Panc1 (cell line): Measurements from ENCODE around the gene SUMF1. TPM values are rescaled to one million over a fixed set of nuclear protein-coding genes. Genes with fewer than 3 reads are reported as not detected.
A peak's percentile ranks its signal among the peaks of the same experiment; 100 is the strongest.

Source experiments
- ATAC-seq: fragments of 200-7000 bp; cut with Tn5 transposase; 2 replicates; pipeline ENCODE4 v1.9.1; 2020; ENCODE audit warnings: mild to moderate bottlenecking, moderate library complexity
- BruUV-seq: library from RNA; stranded (reverse); fragments of 400-500 nt; replicated peaks from 2 replicates; lab custom pipeline; 2021; lab: Mats Ljungman, UMichigan
- CTCF ChIA-PET: fragments of 300-600 bp; sonication (Branson Sonifier 250); formaldehyde crosslinking; loops from one replicate; lab custom pipeline; 2022; ENCODE audit warnings: antibody characterized with exemption; lab: Charles Lee
- POLR2A ChIA-PET: fragments of 300-600 bp; sonication (Branson Sonifier 250); formaldehyde crosslinking; loops from one replicate; lab custom pipeline; 2022; ENCODE audit warnings: antibody characterized with exemption; lab: Charles Lee
- DNase-seq: peaks from one replicate; pipeline ENCODE4 v3.0.0-alpha.2; 2010; ENCODE audit warnings: low read depth, low spot score
- H3K27ac ChIP-seq: 2 replicates; pipeline ENCODE4 v1.5.1; 2011; ENCODE audit warnings: mild to moderate bottlenecking, low read length, inconsistent platforms
- H3K27me3 ChIP-seq: fragments of 200-500 bp; sonication (Bioruptor generic); 2 replicates; pipeline ENCODE4 v1.6.0; 2014; ENCODE audit warnings: low read length, inconsistent platforms; ENCODE audit not compliant: control insufficient read depth, insufficient read depth
- H3K36me3 ChIP-seq: fragments of 200-500 bp; sonication (Bioruptor generic); 2 replicates; pipeline ENCODE4 v1.5.1; 2014; ENCODE audit warnings: inconsistent platforms, mild to moderate bottlenecking, low read length, moderate library complexity; ENCODE audit not compliant: control insufficient read depth, insufficient read depth
- H3K4me1 ChIP-seq: 2 replicates; pipeline ENCODE4 v1.5.1; 2011; ENCODE audit warnings: inconsistent platforms, mild to moderate bottlenecking, low read length, moderate library complexity; ENCODE audit not compliant: control insufficient read depth, insufficient read depth
- H3K4me3 ChIP-seq, 2 experiments: 2 replicates each; pipeline ENCODE4 v1.5.1; 2011 to 2012; ENCODE audit warnings: low read depth in 2 of 2, low read length in 2 of 2, mild to moderate bottlenecking in 2 of 2, inconsistent platforms in 1 of 2, moderate library complexity in 1 of 2
- H3K9me3 ChIP-seq: fragments of 200-500 bp; sonication (Bioruptor generic); 2 replicates; pipeline ENCODE4 v1.5.1; 2014; ENCODE audit warnings: low read depth, mild to moderate bottlenecking, inconsistent platforms, low read length, moderate library complexity; ENCODE audit not compliant: control insufficient read depth, insufficient read depth
- POLR2AphosphoS5 ChIP-seq: IDR thresholded peaks from 2 replicates; pipeline ENCODE4 v1.6.1; 2012; ENCODE audit warnings: mild to moderate bottlenecking, low read depth, low read length, moderate library complexity
- SIN3A ChIP-seq: IDR thresholded peaks from 2 replicates; pipeline ENCODE4 v1.6.1; 2012; ENCODE audit warnings: low read depth, mild to moderate bottlenecking, low read length, moderate library complexity, borderline replicate concordance; ENCODE audit not compliant: insufficient read depth
- TCF7L2 ChIP-seq: IDR thresholded peaks from 2 replicates; pipeline ENCODE4 v1.6.1; 2011; ENCODE audit warnings: mild to moderate bottlenecking, low read depth, low read length, inconsistent platforms
- in situ Hi-C: cut with HindIII; loops from 2 replicates; pipeline ENCODE4 v1.10.0; 2016; ENCODE audit warnings: low sequenced_read_pairs, low pct_unique_long_range_greater_than_20kb
- intact Hi-C: fragments of 100-400 bp; cut with micrococcal nuclease; formaldehyde crosslinking; loops from one replicate; pipeline ENCODE4 v1.10.0; 2022; ENCODE audit not compliant: unreplicated experiment
- total RNA-seq: library from RNA; stranded (reverse); gene quantifications from one replicate; pipeline ENCODE4 v1.2.1, GENCODE V29; 2021; ENCODE audit not compliant: unreplicated experiment
- TF ChIP-seq, protein P1 (sequence below): fragments of 450-650 bp; IDR thresholded peaks from 2 replicates; pipeline ENCODE4 v1.5.1; 2017; ENCODE audit warnings: mild to moderate bottlenecking
- TF ChIP-seq, protein P2 (sequence below), 2 experiments: IDR thresholded peaks; 2 replicates each; pipeline ENCODE4 v1.6.1; 2011 to 2012; ENCODE audit warnings: low read depth in 2 of 2, control low read depth in 1 of 2, low read length in 1 of 2, mild to moderate bottlenecking in 1 of 2, moderate library complexity in 1 of 2; ENCODE audit not compliant: insufficient read depth in 1 of 2

Gene SUMF1
- total RNA-seq, 1 experiment from 2014 or later, result 15.5 TPM

DNA sequence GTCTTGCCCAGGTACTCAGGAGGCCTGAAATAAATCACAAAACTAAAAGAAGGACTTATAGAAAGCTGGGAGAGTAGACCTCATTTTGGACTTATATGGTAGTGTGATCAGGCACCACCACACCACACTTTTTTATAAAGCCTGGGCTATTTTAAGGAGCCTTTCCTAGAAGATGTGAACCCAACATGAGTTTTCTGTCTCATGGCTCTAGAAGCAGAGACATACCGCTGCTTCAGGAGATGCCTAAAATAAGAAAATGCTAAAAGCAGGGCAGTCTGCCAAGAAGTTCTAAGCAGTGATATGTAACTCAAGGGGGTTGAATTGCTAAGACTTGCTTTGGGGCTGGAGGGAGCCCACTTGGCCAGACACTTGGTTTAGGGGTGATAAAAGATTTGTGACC, 49.6 kb downstream of the SUMF1 start:
- no peak overlapping the region for H3K27ac ChIP-seq

DNA sequence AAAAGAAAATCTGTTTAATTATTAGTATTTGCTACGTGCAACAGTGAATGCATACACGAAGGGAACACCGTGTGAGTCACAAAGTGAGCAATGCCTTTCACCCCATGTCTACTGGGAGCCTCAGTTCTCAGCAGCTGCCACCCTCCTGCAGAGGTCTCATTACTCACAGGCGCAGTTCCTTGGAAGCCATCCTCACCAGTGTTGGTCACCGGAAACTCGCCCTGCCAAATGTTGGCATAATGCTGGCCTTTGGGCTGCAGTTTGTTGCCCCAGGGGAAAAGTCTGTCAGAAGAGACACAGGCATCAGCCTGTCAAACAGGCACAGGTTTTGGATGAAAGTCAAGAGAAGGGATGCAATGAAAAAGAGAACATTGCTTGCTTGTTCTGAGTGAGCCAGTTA, 50.1 kb downstream of the SUMF1 start:
- Histone ChIP-seq H3K36me3 (no peaks in the 10 kb centered on the region), H3K4me1 (no peaks in the 10 kb centered on the region; the same call in none of the 2 replicates), H3K27me3 (no peaks in the 10 kb centered on the region), H3K4me3 (no peak overlapping the region), H3K9me3 (no peaks in the 10 kb centered on the region), H3K27ac (no peak overlapping the region)
- POLR2A ChIA-PET, result no interaction called here
- CTCF ChIA-PET, result no interaction called here
- BruUV-seq, result no TSS peak
- intact Hi-C loops (no loop called here), in situ Hi-C loops (no loop called here)
- ATAC-seq, result peak; percentile 94
- peak; percentile 91 for DNase-seq
- TF ChIP-seq, protein P1, sequence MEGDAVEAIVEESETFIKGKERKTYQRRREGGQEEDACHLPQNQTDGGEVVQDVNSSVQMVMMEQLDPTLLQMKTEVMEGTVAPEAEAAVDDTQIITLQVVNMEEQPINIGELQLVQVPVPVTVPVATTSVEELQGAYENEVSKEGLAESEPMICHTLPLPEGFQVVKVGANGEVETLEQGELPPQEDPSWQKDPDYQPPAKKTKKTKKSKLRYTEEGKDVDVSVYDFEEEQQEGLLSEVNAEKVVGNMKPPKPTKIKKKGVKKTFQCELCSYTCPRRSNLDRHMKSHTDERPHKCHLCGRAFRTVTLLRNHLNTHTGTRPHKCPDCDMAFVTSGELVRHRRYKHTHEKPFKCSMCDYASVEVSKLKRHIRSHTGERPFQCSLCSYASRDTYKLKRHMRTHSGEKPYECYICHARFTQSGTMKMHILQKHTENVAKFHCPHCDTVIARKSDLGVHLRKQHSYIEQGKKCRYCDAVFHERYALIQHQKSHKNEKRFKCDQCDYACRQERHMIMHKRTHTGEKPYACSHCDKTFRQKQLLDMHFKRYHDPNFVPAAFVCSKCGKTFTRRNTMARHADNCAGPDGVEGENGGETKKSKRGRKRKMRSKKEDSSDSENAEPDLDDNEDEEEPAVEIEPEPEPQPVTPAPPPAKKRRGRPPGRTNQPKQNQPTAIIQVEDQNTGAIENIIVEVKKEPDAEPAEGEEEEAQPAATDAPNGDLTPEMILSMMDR, result no peak
- TF ChIP-seq TCF7L2 (no peak), SIN3A (no peak), POLR2AphosphoS5 (no peak)
- TF ChIP-seq, protein P2, sequence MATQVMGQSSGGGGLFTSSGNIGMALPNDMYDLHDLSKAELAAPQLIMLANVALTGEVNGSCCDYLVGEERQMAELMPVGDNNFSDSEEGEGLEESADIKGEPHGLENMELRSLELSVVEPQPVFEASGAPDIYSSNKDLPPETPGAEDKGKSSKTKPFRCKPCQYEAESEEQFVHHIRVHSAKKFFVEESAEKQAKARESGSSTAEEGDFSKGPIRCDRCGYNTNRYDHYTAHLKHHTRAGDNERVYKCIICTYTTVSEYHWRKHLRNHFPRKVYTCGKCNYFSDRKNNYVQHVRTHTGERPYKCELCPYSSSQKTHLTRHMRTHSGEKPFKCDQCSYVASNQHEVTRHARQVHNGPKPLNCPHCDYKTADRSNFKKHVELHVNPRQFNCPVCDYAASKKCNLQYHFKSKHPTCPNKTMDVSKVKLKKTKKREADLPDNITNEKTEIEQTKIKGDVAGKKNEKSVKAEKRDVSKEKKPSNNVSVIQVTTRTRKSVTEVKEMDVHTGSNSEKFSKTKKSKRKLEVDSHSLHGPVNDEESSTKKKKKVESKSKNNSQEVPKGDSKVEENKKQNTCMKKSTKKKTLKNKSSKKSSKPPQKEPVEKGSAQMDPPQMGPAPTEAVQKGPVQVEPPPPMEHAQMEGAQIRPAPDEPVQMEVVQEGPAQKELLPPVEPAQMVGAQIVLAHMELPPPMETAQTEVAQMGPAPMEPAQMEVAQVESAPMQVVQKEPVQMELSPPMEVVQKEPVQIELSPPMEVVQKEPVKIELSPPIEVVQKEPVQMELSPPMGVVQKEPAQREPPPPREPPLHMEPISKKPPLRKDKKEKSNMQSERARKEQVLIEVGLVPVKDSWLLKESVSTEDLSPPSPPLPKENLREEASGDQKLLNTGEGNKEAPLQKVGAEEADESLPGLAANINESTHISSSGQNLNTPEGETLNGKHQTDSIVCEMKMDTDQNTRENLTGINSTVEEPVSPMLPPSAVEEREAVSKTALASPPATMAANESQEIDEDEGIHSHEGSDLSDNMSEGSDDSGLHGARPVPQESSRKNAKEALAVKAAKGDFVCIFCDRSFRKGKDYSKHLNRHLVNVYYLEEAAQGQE (IDR thresholded peaks at IDR 0.05; ENCODE audit: insufficient read depth in 1 of 2, low read depth in 2 of 2, low read length in 1 of 2), result no peak

More for the DNA sequence above, 49.6 kb downstream of the SUMF1 start:
- POLR2A ChIA-PET, result no interaction called here
- intact Hi-C loops, result no loop called here
- H3K4me1 ChIP-seq, result no peaks in the 10 kb centered on the region; the same call in none of the 2 replicates
- H3K36me3 ChIP-seq, result no peaks in the 10 kb centered on the region
- CTCF ChIA-PET, result no interaction called here
- DNase-seq (no peak), ATAC-seq (peak; percentile 15; the same call in 1 of the 2 replicates)
- no peak overlapping the region for H3K4me3 ChIP-seq
- no peaks in the 10 kb centered on the region for H3K9me3 ChIP-seq
- in situ Hi-C loops, result no loop called here
- TF ChIP-seq, protein P1, result no peak
- no peak for TF ChIP-seq TCF7L2
- no peak for TF ChIP-seq POLR2AphosphoS5
- TF ChIP-seq SIN3A, result no peak
- TF ChIP-seq, protein P2 (IDR thresholded peaks at IDR 0.05; ENCODE audit: insufficient read depth in 1 of 2, low read depth in 2 of 2, low read length in 1 of 2), result no peak
- BruUV-seq, result no TSS peak
- no peaks in the 10 kb centered on the region for H3K27me3 ChIP-seq
